ENCODE measurements around the gene MIPOL1. TPM values are rescaled to one million over a fixed set of nuclear protein-coding genes. Genes with fewer than 3 reads are reported as not detected.

MIPOL1 gene
- total and polyA plus RNA-seq, 3 donors from 2014 or later, result 9.0 to 38.8 (median 31.6) TPM

DNA sequence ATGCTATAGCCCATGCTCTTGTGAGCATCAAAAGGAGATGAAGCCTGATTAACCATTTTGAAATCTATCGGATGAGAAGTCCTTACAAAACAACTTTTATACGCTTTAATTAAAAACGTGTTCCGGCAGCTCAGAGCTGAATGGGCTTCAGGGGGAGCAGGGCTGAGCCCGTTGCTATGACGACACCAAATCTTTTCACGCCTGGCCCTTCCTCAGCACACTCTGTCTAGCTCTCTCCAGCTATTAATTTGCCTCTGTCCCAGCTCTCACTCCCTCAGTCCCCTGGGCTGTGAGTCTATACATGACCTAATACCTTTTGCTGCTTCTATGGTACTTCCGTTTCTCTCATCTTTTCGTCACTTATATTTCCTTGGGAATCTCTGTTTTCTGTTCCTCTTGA lies 381.5 kb downstream of the MIPOL1 start:
- H3K4me1 ChIP-seq, result no peaks in the 10 kb centered on the region
- H3K27ac ChIP-seq, result no peak overlapping the region
- no peaks in the 10 kb centered on the region for H3K27me3 ChIP-seq
- WGBS, 2 donors, result 63 to 66% methylated on average over 9 of the region's 9 CpGs
- intact Hi-C loops (cut with DNase I; ENCODE audit: low total_unique reads), result no loop called here
- H3K9me3 ChIP-seq, result no peaks in the 10 kb centered on the region
- H3K36me3 ChIP-seq (ENCODE audit: low read depth, missing control alignments), result no peaks in the 10 kb centered on the region
- no peak for TF ChIP-seq POLR2A (IDR thresholded peaks at IDR 0.05)
- TF ChIP-seq, protein P1, sequence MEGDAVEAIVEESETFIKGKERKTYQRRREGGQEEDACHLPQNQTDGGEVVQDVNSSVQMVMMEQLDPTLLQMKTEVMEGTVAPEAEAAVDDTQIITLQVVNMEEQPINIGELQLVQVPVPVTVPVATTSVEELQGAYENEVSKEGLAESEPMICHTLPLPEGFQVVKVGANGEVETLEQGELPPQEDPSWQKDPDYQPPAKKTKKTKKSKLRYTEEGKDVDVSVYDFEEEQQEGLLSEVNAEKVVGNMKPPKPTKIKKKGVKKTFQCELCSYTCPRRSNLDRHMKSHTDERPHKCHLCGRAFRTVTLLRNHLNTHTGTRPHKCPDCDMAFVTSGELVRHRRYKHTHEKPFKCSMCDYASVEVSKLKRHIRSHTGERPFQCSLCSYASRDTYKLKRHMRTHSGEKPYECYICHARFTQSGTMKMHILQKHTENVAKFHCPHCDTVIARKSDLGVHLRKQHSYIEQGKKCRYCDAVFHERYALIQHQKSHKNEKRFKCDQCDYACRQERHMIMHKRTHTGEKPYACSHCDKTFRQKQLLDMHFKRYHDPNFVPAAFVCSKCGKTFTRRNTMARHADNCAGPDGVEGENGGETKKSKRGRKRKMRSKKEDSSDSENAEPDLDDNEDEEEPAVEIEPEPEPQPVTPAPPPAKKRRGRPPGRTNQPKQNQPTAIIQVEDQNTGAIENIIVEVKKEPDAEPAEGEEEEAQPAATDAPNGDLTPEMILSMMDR (IDR thresholded peaks at IDR 0.05), result no peak
- DNase-seq, result no peak
- H3K4me3 ChIP-seq, result no peak overlapping the region

DNA sequence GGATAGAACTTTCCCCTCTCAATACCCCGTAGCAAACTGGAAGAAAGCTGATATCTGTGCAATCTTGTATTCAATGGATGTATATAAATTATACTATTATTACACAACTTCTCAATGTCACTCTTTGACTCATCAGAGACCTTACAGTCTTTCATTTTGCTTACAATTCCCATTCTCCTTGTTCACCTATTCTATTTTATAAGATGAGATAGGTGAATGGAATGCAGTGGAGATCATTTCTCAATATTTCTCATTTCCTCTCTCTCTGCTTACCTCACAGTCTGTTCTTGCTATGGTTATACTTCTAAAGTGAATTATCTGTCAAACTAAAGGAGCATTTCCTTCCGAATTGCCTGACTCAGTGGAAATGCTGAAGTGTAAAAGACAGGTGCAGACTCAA lies 382.4 kb downstream of the MIPOL1 start:
- Histone ChIP-seq H3K9me3 (no peaks in the 10 kb centered on the region), H3K27me3 (no peaks in the 10 kb centered on the region), H3K4me3 (no peak overlapping the region), H3K36me3 (ENCODE audit: low read depth, missing control alignments) (no peaks in the 10 kb centered on the region), H3K27ac (no peak overlapping the region), H3K4me1 (no peaks in the 10 kb centered on the region)
- 90 to 94% methylated on average over 2 of the region's 2 CpGs for WGBS, 2 donors
- no peak for TF ChIP-seq POLR2A (IDR thresholded peaks at IDR 0.05)
- TF ChIP-seq, protein P1 (IDR thresholded peaks at IDR 0.05), result no peak
- no peak for DNase-seq
- intact Hi-C loops (cut with DNase I; ENCODE audit: low total_unique reads), result no loop called here

DNA sequence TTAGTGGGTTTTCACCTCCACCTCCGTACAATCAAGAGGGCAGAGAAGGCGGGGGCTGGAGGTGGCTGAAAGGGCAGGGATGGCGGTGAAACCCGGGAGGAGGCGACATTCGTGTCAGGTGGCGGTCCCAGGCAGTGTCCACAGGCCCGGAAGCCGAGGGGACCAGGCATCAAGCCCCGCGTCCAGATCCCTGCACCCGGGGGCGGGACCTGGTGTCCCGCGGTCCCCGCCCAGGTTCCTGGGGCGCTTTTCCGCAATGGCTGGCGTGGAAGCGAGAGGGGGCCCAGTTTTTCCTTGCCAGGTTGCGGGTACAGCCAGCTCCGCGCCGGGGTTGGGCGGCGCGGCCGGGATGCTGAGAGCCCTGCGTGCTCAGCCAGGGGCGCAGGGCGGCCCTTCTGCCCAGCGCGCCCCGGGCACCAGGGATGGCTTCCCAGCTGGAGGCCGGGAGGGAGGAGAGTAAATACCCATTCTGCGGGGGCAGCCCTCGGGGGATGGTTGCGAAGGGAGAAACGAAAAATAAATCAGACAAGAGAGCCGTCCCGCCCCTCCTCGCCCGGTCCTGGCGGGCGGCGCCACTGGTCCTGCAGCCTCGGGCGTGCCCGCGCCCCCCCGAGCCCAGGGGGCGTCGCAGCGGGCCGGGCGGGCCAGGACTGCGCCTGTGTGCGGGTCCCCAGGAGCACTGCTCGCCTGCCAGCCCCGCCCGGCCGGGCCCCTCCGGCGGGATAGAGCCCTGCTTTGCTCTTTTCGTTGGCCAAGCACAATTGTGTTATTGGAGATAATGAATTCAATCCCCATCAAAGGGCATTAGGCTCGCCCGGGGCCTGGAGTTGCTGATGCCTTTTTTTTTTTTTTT lies 385.8 kb downstream of the MIPOL1 start:
- Histone ChIP-seq H3K36me3 (ENCODE audit: low read depth, missing control alignments) (no peaks in the 10 kb centered on the region), H3K4me3 (peak overlapping the region; percentile 22 to 51), H3K27ac (no peak overlapping the region), H3K9me3 (no peaks in the 10 kb centered on the region), H3K27me3 (no peaks in the 10 kb centered on the region), H3K4me1 (no peaks in the 10 kb centered on the region)
- intact Hi-C loops (cut with DNase I; ENCODE audit: low total_unique reads), result no loop called here
- no peak for DNase-seq
- TF ChIP-seq, protein P1 (IDR thresholded peaks at IDR 0.05), result no peak
- no peak for TF ChIP-seq POLR2A (IDR thresholded peaks at IDR 0.05)
- WGBS, 2 donors, result 12 to 34% methylated on average over 13 to 66 of the region's 67 CpGs

DNA sequence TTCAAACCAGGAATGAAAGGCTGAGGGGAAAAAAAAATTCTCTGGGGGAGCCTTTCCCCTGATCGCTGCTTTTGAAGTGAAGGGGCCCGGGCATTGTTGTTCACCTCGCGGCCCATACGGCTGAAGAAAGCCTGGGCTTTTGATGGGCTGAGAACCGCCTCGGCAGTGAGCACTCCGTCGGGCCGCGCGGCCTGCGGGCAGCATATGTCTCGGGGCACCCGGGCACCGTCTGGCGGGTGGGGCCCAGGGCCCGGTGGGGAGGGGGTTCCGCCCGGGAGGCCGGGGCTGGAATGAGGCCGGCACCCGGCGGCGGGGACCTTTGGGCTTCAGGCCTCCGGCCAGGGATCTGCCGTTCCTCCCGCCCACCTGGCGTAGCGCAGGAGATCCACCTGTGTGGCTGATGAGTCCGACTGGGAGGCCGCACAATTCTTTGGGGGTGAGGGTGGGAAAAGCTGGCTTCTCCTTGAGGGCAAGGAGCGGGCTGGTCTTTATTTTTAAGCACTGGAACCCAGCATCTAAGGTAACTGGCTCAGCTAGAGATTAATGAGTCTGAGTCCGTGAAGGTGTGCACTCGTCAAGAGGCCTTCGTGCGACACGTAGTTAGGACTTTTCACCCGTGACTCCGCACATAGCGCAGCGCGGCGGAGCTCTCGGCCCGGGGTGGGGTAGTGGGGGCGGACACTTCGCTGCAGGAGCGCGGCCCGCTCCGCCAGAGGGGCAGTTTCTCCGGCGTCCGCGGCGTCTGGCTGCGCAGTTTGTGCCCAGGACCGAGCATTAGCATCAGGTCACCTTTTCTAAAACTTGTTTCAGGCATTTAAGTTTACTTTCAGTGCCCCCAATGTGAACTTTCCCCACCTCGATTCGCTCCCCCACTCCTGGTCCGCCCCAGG lies 386.7 kb downstream of the MIPOL1 start:
- DNase-seq, result no peak
- intact Hi-C loops (cut with DNase I; ENCODE audit: low total_unique reads), result no loop called here
- Histone ChIP-seq H3K4me1 (no peaks in the 10 kb centered on the region), H3K27ac (no peak overlapping the region), H3K9me3 (no peaks in the 10 kb centered on the region), H3K4me3 (peak overlapping the region; percentile 22 to 51), H3K36me3 (ENCODE audit: low read depth, missing control alignments) (no peaks in the 10 kb centered on the region), H3K27me3 (no peaks in the 10 kb centered on the region)
- 7% methylated on average over 17 to 62 of the region's 62 CpGs for WGBS, 2 donors
- TF ChIP-seq, protein P1 (IDR thresholded peaks at IDR 0.05), result no peak
- TF ChIP-seq POLR2A (IDR thresholded peaks at IDR 0.05), result no peak
